CMK (cell line): ENCODE results near the gene MYBL2.

ENCODE experiments used
- DNase-seq: peaks from one replicate; pipeline ENCODE4 v3.0.0-alpha.2; 2010; ENCODE audit warnings: low read depth

Gene MYBL2

GRCh38 chr20:43682446-43682845, 15.5 kb downstream of the MYBL2 start:
- DNase-seq = no peak

- no peak for DNase-seq
Observed at GRCh38 chr20:43686820-43687219, 19.9 kb downstream of the MYBL2 start.

GRCh38 chr20:43689165-43689564, 22.3 kb downstream of the MYBL2 start:
- no peak for DNase-seq

GRCh38 chr20:43690943-43691598, 24.2 kb downstream of the MYBL2 start:
- DNase-seq = no peak

- no peak for DNase-seq
Observed at GRCh38 chr20:43691928-43692524, 25.1 kb downstream of the MYBL2 start.

- no peak for DNase-seq
Observed at GRCh38 chr20:43694763-43695162, 27.8 kb downstream of the MYBL2 start.

- DNase-seq = no peak
Observed at GRCh38 chr20:43695571-43695970, 28.7 kb downstream of the MYBL2 start.

GRCh38 chr20:43699941-43700565, 33.1 kb downstream of the MYBL2 start:
- DNase-seq = no peak

- DNase-seq = no peak
Observed at GRCh38 chr20:43700627-43701026, 33.7 kb downstream of the MYBL2 start.

GRCh38 chr20:43702502-43702901, 35.6 kb downstream of the MYBL2 start:
- no peak for DNase-seq

GRCh38 chr20:43710370-43711044, 43.6 kb downstream of the MYBL2 start:
- DNase-seq = no peak

- DNase-seq = no peak
Observed at GRCh38 chr20:43711098-43711654, 44.3 kb downstream of the MYBL2 start.

- DNase-seq = no peak
Observed at GRCh38 chr20:43715044-43715443, 48.1 kb downstream of the MYBL2 start.

GRCh38 chr20:43715511-43715910, 48.6 kb downstream of the MYBL2 start:
- no peak for DNase-seq

- DNase-seq = no peak
Observed at GRCh38 chr20:43716123-43716522, 49.2 kb downstream of the MYBL2 start.

GRCh38 chr20:43716757-43717615, 50.1 kb downstream of the MYBL2 start:
- DNase-seq = no peak

GRCh38 chr20:43717616-43717995, 50.7 kb downstream of the MYBL2 start:
- no peak for DNase-seq

- DNase-seq = no peak
Observed at GRCh38 chr20:43720007-43720406, 53.1 kb downstream of the MYBL2 start.

- no peak for DNase-seq
Observed at GRCh38 chr20:43721097-43721428, 54.1 kb downstream of the MYBL2 start.

- no peak for DNase-seq
Observed at GRCh38 chr20:43721429-43722152, 54.7 kb downstream of the MYBL2 start.

- no peak for DNase-seq
Observed at GRCh38 chr20:43722153-43722505, 55.2 kb downstream of the MYBL2 start.
